Muscle layer of duodenum (tissue), 2 donors: Measurements from ENCODE around the gene HOXB2.

ENCODE experiments used
- H3K27ac ChIP-seq: one replicate; pipeline ENCODE4 v1.7.0; 2013; ENCODE audit warnings: mild to moderate bottlenecking, low read length
- H3K27me3 ChIP-seq: one replicate; pipeline ENCODE4 v1.7.0; 2013; ENCODE audit warnings: low read depth, mild to moderate bottlenecking, control low read depth, low read length
- H3K36me3 ChIP-seq, 2 donors: one replicate each; pipeline ENCODE4 v1.7.0; 2013; ENCODE audit warnings: low read length in 2 of 2, control low read depth in 1 of 2, mild to moderate bottlenecking in 1 of 2; ENCODE audit not compliant: insufficient read depth in 2 of 2, control insufficient read depth in 1 of 2
- H3K4me1 ChIP-seq, 2 donors: one replicate each; pipeline ENCODE4 v1.7.0; 2013; ENCODE audit warnings: low read length in 2 of 2, mild to moderate bottlenecking in 2 of 2, control low read depth in 1 of 2, moderate library complexity in 1 of 2; ENCODE audit not compliant: insufficient read depth in 2 of 2, control insufficient read depth in 1 of 2
- H3K4me3 ChIP-seq, 2 donors: one replicate each; pipeline ENCODE4 v1.7.0; 2013; ENCODE audit warnings: low read length in 2 of 2, low read depth in 1 of 2, mild to moderate bottlenecking in 1 of 2
- H3K9me3 ChIP-seq, 2 donors: one replicate each; pipeline ENCODE4 v1.7.0; 2013; ENCODE audit warnings: low read length in 2 of 2, control low read depth in 1 of 2, mild to moderate bottlenecking in 1 of 2; ENCODE audit not compliant: control insufficient read depth in 1 of 2
- donor health status: healthy.

HOXB2 gene

GRCh38 chr17:48545022-48545375, at the start of gene HOXB2:
Gene HOXB2, minus strand, starts transcription at chr17:48545109. Its CDS starts 198 bp downstream, at chr17:48544911.
- Histone ChIP-seq H3K9me3 (no peaks in the 10 kb centered on the region), H3K27ac (peak within 1 kb of the TSS; percentile 84), H3K27me3 (peaks cover 4% of the 10 kb centered on the region), H3K4me1 (peaks cover 15 to 50% of the 10 kb centered on the region in 2 donors), H3K36me3 (no peaks in the 10 kb centered on the region), H3K4me3 (peak within 1 kb of the TSS; percentile 62 to 86)

- H3K9me3 ChIP-seq, result no peaks in the 10 kb centered on the region
- peaks cover 11 to 29% of the 10 kb centered on the region in 2 donors for H3K4me1 ChIP-seq
- peak overlapping the region; percentile 67 for H3K27ac ChIP-seq
- H3K27me3 ChIP-seq, result peaks cover 8% of the 10 kb centered on the region
- peak overlapping the region; percentile 33 to 76 for H3K4me3 ChIP-seq
- H3K36me3 ChIP-seq, result no peaks in the 10 kb centered on the region
Observed at GRCh38 chr17:48593840-48594537, 49.1 kb upstream of the HOXB2 start.

- no peaks in the 10 kb centered on the region for H3K36me3 ChIP-seq
- peak within 1 kb of the TSS; percentile 67 for H3K27ac ChIP-seq
- peak within 1 kb of the TSS; percentile 59 to 76 for H3K4me3 ChIP-seq
- H3K27me3 ChIP-seq, result peaks cover 8% of the 10 kb centered on the region
- H3K9me3 ChIP-seq, result no peaks in the 10 kb centered on the region
- H3K4me1 ChIP-seq, result peaks cover 11 to 33% of the 10 kb centered on the region in 2 donors
Observed at GRCh38 chr17:48593126-48593829, 48.4 kb upstream of the HOXB2 start, which contains the start of gene HOXB5. Gene HOXB5, minus strand, starts transcription at chr17:48593779. Its CDS starts 97 bp downstream, at chr17:48593682.

GRCh38 chr17:48592577-48592976, 47.7 kb upstream of the HOXB2 start:
- Histone ChIP-seq H3K9me3 (no peaks in the 10 kb centered on the region), H3K27me3 (peaks cover 8% of the 10 kb centered on the region), H3K4me1 (peaks cover 11 to 38% of the 10 kb centered on the region in 2 donors), H3K36me3 (no peaks in the 10 kb centered on the region), H3K4me3 (peak overlapping the region; percentile 59 to 76), H3K27ac (peak overlapping the region; percentile 67)

- peaks cover 10% of the 10 kb centered on the region for H3K27me3 ChIP-seq
Observed at GRCh38 chr17:48592057-48592514, 47.2 kb upstream of the HOXB2 start.

GRCh38 chr17:48591255-48592056, 46.5 kb upstream of the HOXB2 start:
- Histone ChIP-seq H3K9me3 (no peaks in the 10 kb centered on the region), H3K27me3 (peaks cover 14% of the 10 kb centered on the region), H3K4me1 (peaks cover 15 to 43% of the 10 kb centered on the region in 2 donors), H3K27ac (peak overlapping the region; percentile 89), H3K36me3 (no peaks in the 10 kb centered on the region), H3K4me3 (peak overlapping the region; percentile 59 to 79)

More at GRCh38 chr17:48592057-48592514, 47.2 kb upstream of the HOXB2 start:
- Histone ChIP-seq H3K4me1 (peaks cover 15 to 42% of the 10 kb centered on the region in 2 donors), H3K27ac (peak overlapping the region; percentile 89), H3K36me3 (no peaks in the 10 kb centered on the region), H3K4me3 (peak overlapping the region; percentile 59 to 76), H3K9me3 (no peaks in the 10 kb centered on the region)

- Histone ChIP-seq H3K36me3 (no peaks in the 10 kb centered on the region), H3K4me1 (peaks cover 15 to 35% of the 10 kb centered on the region in 2 donors), H3K27me3 (peaks cover 14% of the 10 kb centered on the region), H3K27ac (peak overlapping the region; percentile 89), H3K9me3 (no peaks in the 10 kb centered on the region), H3K4me3 (peak overlapping the region; percentile 79 to 88)
Observed at GRCh38 chr17:48590607-48591161, 45.8 kb upstream of the HOXB2 start.

GRCh38 chr17:48589831-48590606, 45.1 kb upstream of the HOXB2 start, which contains the start of gene HOXB3:
Gene HOXB3, minus strand, starts transcription at chr17:48590241. Its CDS starts 37,767 bp downstream, at chr17:48552474.
- peak within 1 kb of the TSS; percentile 79 to 88 for H3K4me3 ChIP-seq
- H3K9me3 ChIP-seq, result no peaks in the 10 kb centered on the region
- H3K27me3 ChIP-seq, result peaks cover 14% of the 10 kb centered on the region
- H3K27ac ChIP-seq, result peak within 1 kb of the TSS; percentile 89
- no peaks in the 10 kb centered on the region for H3K36me3 ChIP-seq
- H3K4me1 ChIP-seq, result peaks cover 11 to 29% of the 10 kb centered on the region in 2 donors

GRCh38 chr17:48589060-48589830, 44.3 kb upstream of the HOXB2 start:
- Histone ChIP-seq H3K4me3 (peak overlapping the region; percentile 79 to 88), H3K4me1 (peaks cover 7 to 23% of the 10 kb centered on the region in 2 donors)

More at GRCh38 chr17:48589060-48589830, 44.3 kb upstream of the HOXB2 start:
- H3K27ac ChIP-seq, result peak overlapping the region; percentile 89
- H3K27me3 ChIP-seq, result peaks cover 9% of the 10 kb centered on the region
- H3K9me3 ChIP-seq, result no peaks in the 10 kb centered on the region
- no peaks in the 10 kb centered on the region for H3K36me3 ChIP-seq
